Loucy (cell line): ENCODE data around the gene PCNT.

ENCODE experiments used
- CTCF ChIP-seq: fragments of 200-600 bp; sonication (generic); conservative IDR thresholded peaks from 2 replicates; pipeline ENCODE4 v1.5.1; 2014; ENCODE audit warnings: mild to moderate bottlenecking, antibody characterized with exemption, low read length
- EZH2phosphoT487 ChIP-seq: fragments of 200-600 bp; IDR thresholded peaks from 2 replicates; pipeline ENCODE4 v1.6.1; 2018; ENCODE audit warnings: antibody characterized with exemption, mild to moderate bottlenecking, moderate library complexity, borderline replicate concordance

GRCh38 chr21:46366091-46366490 lies 42.1 kb downstream of the PCNT start:
- TF ChIP-seq CTCF = no peak
- TF ChIP-seq EZH2phosphoT487 = no peak
